OCI-LY7 (cell line): ENCODE data around the gene ACTA2.

Experiments used
- CTCF ChIP-seq: fragments of 200-600 bp; sonication (generic); conservative IDR thresholded peaks from 2 replicates; pipeline ENCODE4 v1.5.1; 2014; ENCODE audit warnings: mild to moderate bottlenecking, antibody characterized with exemption, low read length, moderate library complexity, mixed read lengths
- EZH2phosphoT487 ChIP-seq: fragments of 200-600 bp; sonication (generic); IDR thresholded peaks from 2 replicates; pipeline ENCODE4 v1.6.1; 2018; ENCODE audit warnings: low read depth, borderline replicate concordance, mild to moderate bottlenecking, mixed run types, antibody characterized with exemption, low read length, moderate library complexity, mixed read lengths

- no peak for TF ChIP-seq CTCF
- TF ChIP-seq EZH2phosphoT487, result no peak
Measured at GRCh38 chr10:88922041-88922440, 30.5 kb downstream of the ACTA2 start.
